Measurements from ENCODE around the gene KLHL8.
"Not testable (repeated sequence)": the region's sequence is repeated elsewhere in the genome, so short reads cannot be mapped to it uniquely, and the experiment has no call there.

The KLHL8 gene

DNA sequence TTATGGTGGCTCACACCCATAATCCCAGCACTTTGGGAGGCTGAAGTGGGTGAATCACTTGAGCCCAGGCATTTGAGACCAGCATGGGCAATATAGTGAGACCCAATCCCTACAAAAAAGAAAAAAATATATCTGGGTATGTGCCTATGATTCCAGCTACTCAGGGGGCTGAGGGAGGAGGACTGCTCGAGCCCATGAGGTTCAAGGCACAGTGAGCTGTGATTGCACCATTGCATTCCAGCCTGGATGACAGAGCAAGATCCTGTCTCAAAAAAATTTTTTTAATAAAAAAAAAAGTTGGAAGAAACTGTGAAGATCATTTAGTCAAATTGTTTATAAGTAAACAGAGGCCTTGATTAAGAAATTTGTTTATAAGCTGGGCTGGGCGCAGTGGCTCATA is 39.7 kb downstream of the KLHL8 start:
- DNase-seq: no peak

DNA sequence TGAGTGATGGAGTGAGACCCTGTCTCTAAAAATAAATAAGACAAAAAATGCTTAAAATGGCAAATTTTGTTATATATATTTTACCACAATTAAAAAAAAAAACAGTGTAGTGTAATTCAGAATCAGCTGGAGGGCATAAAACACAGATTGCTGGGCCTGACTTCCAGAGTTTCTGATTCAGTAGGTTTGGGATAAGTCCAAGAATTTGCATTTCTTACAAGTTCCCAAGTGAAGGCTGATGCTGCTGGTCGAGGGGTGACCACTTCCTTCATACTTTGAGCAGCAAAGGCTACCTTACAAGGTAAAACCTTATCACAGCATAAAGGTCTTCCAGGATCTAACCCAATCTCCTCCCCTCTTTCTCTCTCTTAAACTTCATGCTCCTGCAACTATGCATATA is 40.7 kb downstream of the KLHL8 start:
- no peak for DNase-seq

DNA sequence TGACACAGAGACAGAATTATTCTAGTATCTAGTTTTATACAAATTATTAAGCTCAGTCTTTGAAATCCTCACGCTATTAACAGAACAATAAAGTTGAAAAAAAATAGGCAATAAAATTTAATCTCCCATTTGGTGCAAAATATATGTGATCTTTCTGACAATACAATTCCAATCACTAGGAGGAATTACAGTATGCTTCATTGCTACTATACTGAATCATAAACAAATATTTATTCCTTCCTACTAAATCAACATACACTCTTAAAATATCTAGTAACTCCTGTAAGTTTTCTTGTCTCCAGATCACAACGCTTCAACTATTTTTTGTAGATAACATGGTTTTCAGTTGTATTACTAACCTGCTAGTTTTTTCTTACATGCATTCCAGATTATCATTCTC is 45.7 kb downstream of the KLHL8 start:
- DNase-seq: no peak

DNA sequence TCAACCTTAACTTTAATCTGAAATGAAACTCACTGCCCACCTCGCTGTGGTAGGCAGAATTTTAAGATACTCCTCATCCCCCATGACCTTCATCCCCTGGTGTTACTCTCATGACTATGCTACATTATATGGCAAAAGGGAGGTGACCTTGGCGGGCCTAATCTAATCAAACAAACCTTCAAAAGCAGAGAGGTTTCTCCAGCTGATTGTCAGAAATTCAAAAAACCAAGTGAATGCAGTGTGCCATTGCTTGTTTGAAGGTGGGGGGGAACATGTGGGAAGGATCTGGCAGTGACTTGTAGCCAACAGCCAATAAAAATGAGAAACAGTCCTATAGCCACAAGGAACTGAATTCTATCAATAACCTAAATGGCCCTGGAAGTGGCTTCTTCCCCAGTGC is 48.5 kb downstream of the KLHL8 start:
- DNase-seq: no peak

GRCh38 chr4:87166296-87166854 is 54.0 kb downstream of the KLHL8 start:
- DNase-seq: no peak

DNA sequence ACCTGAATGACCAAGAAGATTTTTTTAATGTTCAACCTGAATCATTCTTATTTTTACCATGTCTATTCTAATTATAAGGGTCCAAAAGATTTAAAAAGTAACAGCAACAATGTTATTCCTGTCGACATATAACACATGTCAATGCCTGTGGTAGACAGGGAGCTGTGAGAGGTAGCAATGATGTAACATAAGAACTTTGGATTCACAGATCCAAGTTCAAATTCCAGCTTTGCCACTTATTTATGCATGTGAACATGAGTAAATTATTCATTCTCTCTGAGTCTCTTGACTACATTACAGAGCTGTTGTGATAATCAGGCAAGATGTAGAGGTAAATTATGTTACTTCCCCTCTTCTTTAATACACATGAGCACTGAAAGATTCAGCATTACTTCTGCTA is 54.5 kb downstream of the KLHL8 start:
- DNase-seq: no peak

- DNase-seq: no peak
These were observed 67.1 kb downstream of the KLHL8 start for GRCh38 chr4:87153078-87153870.

GRCh38 chr4:87152310-87153041 is 67.9 kb downstream of the KLHL8 start:
- DNase-seq: no peak

GRCh38 chr4:87151730-87152129 is 68.7 kb downstream of the KLHL8 start:
- DNase-seq: no peak

- peak in 20 of 56 donors; percentile 0 to 89 (median 8) for DNase-seq
These were observed 69.7 kb downstream of the KLHL8 start for GRCh38 chr4:87150498-87151261.

DNA sequence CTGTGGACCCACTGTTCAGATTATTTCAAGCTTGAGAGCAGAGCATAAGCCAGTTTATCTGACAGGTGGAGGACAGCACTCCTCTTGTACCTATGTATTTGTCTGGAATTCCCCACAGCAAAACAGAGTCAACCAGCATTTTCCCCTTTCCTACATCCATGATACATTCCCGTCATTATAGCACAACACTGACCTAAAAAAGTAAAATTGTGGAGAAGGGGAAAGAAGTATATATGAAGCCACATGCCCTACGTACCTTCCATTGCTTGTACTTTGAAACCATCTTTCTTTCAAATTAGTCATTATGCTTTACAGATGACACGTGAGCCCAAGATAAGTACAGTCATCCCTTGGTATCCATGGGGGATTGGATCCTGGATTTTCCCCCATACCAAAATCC is 73.3 kb downstream of the KLHL8 start:
- no peak for DNase-seq

- not testable (repeated sequence) for DNase-seq
These were observed 74.5 kb downstream of the KLHL8 start for GRCh38 chr4:87145934-87146333.

DNA sequence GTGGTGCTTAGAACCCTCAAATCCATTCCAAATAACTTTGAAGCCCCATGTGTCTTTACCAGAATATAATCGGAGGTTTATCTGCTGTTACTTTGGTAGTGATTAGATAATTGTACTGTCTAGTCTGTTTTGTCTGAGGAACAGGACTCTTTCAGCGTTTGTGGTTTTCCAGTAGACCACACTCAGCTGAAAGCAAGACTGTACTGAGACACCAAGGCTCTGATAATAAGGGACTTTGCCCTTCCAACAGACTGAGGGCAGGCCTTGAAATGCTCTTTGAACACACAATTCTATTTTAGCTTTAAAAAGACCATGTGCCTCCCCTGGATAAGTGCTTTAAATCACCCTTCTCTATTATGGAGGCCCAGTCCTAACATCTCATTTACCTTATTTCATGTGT is 76.1 kb downstream of the KLHL8 start:
- no peak for DNase-seq

GRCh38 chr4:87141428-87141827 is 79.0 kb downstream of the KLHL8 start:
- no peak for DNase-seq

DNA sequence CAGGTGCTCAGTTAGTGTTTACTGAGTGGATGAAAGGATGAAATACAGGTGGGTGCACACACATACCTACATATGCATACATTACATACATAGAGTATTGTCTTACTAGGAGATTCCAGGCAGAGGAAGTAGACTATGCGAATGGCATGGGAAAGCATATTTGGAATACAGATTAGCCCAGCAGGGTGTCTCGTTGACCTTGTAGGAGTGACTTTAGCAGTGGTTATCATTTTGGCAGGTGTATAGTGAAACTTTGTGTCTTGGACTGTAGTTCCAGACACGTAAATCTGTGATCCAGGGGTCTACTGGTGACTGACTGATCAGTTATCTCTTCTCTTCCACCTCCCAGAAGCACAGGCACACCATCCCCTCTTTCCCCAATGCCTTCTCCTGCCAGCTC is 86.3 kb downstream of the KLHL8 start:
- DNase-seq: no peak

DNA sequence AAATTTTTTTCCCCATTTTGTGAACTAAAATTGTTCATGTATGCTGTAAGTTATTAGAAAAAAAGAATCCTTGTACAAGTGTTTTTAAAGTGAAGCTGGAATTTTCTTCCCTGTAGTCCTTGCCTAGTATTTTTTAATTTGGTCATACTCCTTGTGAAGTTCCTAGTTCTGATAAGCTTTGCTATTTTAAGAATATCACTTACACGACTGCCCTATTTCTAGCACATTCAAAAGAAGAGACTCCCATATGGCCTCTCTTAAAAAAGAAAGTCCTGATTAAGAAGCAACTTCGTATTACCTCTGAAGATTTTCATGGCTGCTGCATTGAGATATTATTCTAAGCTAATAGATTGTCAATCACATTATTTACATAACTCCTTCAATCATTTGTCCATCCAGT is 87.2 kb downstream of the KLHL8 start:
- no peak for DNase-seq

- DNase-seq: no peak
These were observed 88.4 kb downstream of the KLHL8 start for GRCh38 chr4:87132035-87132434.

- DNase-seq: no peak
These were observed 89.3 kb downstream of the KLHL8 start for GRCh38 chr4:87130985-87131703.

DNA sequence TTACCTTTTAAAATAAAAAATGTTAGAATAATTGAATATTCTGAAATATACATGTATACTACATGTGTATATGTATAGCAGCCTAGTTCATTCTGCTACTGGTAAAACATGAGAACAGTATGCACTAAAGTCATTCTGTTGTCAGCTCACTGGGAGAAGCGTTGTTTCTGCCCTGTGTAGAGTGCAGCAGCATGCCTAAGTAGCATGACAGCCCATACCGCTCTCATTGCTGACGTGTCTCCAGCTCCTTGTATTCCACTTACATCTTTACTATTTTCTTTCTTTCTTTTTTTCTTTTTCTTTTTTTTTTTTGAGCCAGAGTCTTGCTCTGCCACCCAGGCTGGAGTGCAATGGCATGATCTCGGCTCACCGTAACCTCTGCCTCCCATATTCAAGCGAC is 90.7 kb downstream of the KLHL8 start:
- DNase-seq: no peak

DNA sequence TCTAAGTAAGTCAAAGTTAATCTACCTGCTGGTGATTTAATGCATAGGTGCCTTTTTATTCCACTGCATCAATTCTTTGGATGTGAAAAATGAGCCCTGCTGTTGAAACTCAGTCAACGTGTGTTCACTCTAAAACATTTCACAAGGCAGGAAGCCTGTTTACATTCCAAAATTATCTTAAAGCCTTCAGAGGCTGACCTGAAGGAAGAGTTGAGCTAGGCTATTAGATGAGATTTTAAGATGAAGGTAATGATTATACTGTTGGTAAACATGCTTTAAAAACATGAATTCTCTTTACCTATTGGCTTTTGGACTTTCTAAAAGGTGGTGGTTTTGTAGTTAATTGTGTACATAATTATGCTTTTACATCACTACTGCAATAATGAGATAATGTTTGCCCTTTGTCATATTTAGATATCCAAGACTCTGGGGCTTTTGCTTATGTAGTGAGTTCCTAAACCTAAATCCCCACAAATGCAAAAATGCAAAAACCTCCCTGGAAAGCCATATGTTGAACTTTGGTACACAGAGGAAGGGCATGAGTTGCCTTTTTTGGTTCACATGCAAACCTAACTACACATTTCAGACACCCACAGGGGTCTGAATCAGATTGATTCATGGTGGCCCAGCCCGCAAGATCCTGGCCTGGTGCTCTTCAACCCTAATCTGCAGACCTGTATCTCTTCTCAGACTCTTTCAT is 92.3 kb downstream of the KLHL8 start:
- no peak for DNase-seq

GRCh38 chr4:87126056-87126455 is 94.4 kb downstream of the KLHL8 start:
- no peak for DNase-seq

Data from amygdala (tissue), 56 donors.